Bronchial epithelial cell (primary cell): ENCODE results near the gene SETDB2. TPM values are rescaled to one million over a fixed set of nuclear protein-coding genes. Genes with fewer than 3 reads are reported as not detected.

Experiments used
- DNase-seq: peaks from one replicate; pipeline ENCODE4 v3.0.0-alpha.2; 2010; ENCODE audit warnings: low read depth
- FAIRE-seq: peaks from 2 replicates; lab custom pipeline; 2011; peaks lifted over from hg19 to GRCh38; lab: Jason Lieb, UNC
- H3K27me3 ChIP-seq: 2 replicates; pipeline ENCODE4 v1.5.1; 2011; ENCODE audit warnings: low read length; ENCODE audit not compliant: control insufficient read depth, insufficient read depth
- H3K36me3 ChIP-seq: 2 replicates; pipeline ENCODE4 v1.5.1; 2011; ENCODE audit warnings: low read length; ENCODE audit not compliant: control insufficient read depth, insufficient read depth
- H3K4me3 ChIP-seq: 2 replicates; pipeline ENCODE4 v1.5.1; 2011; ENCODE audit warnings: mild to moderate bottlenecking, low read depth, low read length, control low read depth
- CTCF ChIP-seq: IDR thresholded peaks from 2 replicates; pipeline ENCODE4 v1.5.1; 2011; ENCODE audit warnings: mild to moderate bottlenecking, moderate library complexity, low read length, control low read depth, inconsistent platforms; ENCODE audit not compliant: insufficient read depth, severe bottlenecking
- total RNA-seq: library from RNA; depleted of rRNA; stranded (reverse); fragments of >200 nt; gene quantifications from 2 replicates; pipeline ENCODE4 v1.2.1, GENCODE V29; 2014

SETDB2 gene
- total RNA-seq, 1 donor from 2014 or later, result 5.3 TPM

- no peaks in the 10 kb centered on the region for H3K36me3 ChIP-seq
- no peak for TF ChIP-seq CTCF
- FAIRE-seq, result no peak
- H3K27me3 ChIP-seq, result no peaks in the 10 kb centered on the region
- no peak overlapping the region for H3K4me3 ChIP-seq
- no peak for DNase-seq
Measured at GRCh38 chr13:49453465-49453864, 9.4 kb downstream of the SETDB2 start.

- DNase-seq (no peak), FAIRE-seq (no peak)
- Histone ChIP-seq H3K27me3 (no peaks in the 10 kb centered on the region), H3K4me3 (no peak overlapping the region), H3K36me3 (no peaks in the 10 kb centered on the region)
- TF ChIP-seq CTCF, result no peak
Measured at GRCh38 chr13:49454388-49455006, 10.4 kb downstream of the SETDB2 start.

- DNase-seq, result no peak
- Histone ChIP-seq H3K36me3 (no peaks in the 10 kb centered on the region), H3K4me3 (no peak overlapping the region), H3K27me3 (no peaks in the 10 kb centered on the region)
- FAIRE-seq, result no peak
- no peak for TF ChIP-seq CTCF
Measured at GRCh38 chr13:49455007-49455398, 10.9 kb downstream of the SETDB2 start.

- no peak overlapping the region for H3K4me3 ChIP-seq
- no peak for DNase-seq
- no peaks in the 10 kb centered on the region for H3K36me3 ChIP-seq
- no peak for TF ChIP-seq CTCF
- no peaks in the 10 kb centered on the region for H3K27me3 ChIP-seq
- no peak for FAIRE-seq
Measured at GRCh38 chr13:49456156-49456555, 12.1 kb downstream of the SETDB2 start.

- no peak for TF ChIP-seq CTCF
- Histone ChIP-seq H3K36me3 (peaks cover 2% of the 10 kb centered on the region), H3K27me3 (no peaks in the 10 kb centered on the region), H3K4me3 (no peak overlapping the region)
- DNase-seq, result peak; percentile 53
- FAIRE-seq, result no peak
Measured at GRCh38 chr13:49457221-49457620, 13.1 kb downstream of the SETDB2 start.

GRCh38 chr13:49459580-49459979 is 15.5 kb downstream of the SETDB2 start:
- no peak for FAIRE-seq
- DNase-seq, result no peak
- no peaks in the 10 kb centered on the region for H3K27me3 ChIP-seq
- H3K4me3 ChIP-seq, result no peak overlapping the region
- H3K36me3 ChIP-seq, result peaks cover 2% of the 10 kb centered on the region
- no peak for TF ChIP-seq CTCF
